ENCODE data around the gene VGLL2.

VGLL2 gene

DNA sequence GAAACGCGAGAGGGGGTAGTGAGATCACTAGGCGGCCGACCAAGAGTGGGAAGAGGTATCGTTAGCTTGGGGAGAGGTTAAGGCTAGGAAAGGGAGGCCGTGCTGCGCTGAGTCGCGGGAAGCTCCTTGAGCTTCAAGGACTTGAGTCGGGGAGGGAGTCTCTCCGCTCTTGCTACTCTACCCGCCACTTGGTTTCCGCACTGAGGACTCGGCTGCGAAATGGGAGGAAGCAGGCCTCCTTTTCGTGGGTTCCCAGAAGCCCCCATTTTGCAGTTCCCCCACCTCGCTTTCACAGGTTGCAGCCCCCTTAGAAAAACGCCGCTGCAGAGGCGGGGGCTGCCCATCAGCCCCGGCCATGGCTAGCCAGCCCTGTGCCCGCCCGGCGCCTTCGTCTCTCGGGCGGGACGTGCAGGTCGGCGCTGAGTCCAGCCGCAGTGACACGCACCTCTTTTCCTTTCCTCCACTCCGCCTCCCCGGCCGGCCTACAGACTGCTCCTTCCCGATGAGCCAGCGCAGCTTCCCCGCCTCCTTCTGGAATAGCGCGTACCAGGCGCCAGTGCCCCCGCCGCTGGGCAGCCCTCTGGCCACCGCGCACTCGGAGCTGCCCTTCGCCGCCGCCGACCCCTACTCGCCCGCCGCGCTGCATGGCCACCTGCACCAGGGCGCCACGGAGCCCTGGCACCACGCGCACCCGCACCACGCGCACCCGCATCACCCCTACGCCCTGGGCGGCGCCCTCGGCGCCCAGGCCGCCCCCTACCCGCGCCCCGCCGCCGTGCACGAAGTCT lies 4.9 kb downstream of the VGLL2 start:
- DNase-seq, result peak; percentile 7

DNA sequence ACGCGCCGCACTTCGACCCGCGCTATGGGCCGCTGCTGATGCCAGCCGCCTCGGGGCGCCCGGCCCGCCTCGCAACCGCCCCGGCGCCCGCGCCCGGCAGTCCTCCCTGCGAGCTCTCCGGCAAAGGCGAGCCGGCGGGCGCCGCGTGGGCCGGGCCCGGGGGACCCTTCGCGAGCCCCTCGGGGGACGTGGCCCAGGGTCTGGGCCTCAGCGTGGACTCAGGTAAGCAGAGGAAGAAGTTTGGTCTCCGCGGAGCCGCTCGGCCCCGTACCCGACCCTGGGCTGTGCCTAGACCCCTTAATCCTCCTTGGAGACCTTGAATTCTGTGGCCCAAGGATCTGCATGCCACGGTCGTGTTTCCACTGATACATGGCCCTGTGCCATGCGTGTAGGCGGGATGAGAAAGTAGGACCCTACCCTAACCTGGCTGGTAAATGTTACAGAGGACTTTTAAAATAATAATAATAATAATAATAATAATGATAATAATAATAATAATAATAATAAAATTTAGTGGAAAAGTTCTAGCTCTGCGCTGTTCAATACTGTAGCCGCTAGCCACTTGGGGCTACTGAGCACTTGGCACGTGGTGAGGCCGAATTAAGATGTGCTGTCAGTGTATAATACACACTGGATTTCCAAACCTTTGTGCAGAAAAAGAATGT lies 5.6 kb downstream of the VGLL2 start:
- DNase-seq, result no peak

DNA sequence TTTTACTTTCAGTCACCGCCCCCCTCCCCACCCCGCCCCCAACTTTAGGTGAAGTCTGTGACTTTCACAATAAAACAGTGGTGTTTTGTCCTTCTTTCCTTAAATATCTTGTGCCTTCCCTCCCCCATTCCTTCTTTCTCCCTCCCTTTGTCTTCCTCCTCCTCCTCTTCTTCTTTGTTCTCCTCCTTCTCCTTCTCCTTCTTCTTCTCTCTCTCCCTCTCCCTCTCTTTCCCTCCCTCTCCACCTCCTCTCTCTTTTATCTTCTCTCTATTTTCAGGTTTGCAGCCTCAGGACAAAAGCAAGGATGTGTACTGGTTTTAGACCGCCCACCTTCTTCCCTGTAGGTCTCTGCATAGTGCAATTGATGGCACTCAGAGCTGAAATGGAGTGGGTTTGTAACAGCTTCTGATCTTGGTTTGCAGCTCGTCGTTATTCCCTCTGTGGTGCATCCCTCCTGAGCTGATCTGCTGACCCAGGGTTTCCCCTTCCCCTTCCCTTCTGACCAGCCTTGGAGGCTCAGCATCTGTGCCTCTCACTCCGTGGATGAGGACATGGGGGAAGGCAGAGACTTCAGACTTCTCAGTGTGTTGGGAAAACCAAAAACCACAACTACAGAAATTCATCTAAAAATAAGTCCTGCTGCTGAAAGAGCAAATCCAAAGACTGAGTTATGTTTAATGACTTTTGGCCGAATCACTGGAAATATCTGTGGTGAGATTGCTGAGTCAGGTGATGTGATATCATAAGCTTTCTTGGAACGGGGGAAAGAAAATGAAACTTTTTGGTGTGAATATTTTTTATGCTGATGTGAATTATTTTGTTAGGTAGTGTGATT lies 6.9 kb downstream of the VGLL2 start:
- no peak for DNase-seq

GRCh38 chr6:117272891-117273290 lies 7.5 kb downstream of the VGLL2 start:
- DNase-seq, result no peak

DNA sequence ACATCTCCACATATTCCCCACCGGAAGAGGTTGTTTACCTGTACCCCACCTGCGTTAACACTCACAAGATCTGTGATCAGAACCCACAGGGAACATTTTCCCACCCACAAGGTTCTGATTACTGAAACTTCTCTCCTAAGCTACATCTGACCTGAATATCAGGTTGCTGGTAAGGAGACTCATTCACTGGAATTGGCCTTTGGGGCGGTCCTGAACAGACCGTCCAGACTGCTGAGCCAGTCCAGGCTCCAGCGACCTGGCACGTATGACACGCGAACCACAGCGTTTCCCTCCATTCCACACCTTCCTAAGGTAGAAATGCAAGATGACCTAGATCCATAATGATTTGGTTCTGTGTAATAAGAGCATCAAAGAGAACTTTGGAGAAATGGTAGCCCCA lies 9.8 kb downstream of the VGLL2 start:
- DNase-seq, result no peak

- DNase-seq, result no peak
Observed at GRCh38 chr6:117275711-117276110, 10.4 kb downstream of the VGLL2 start.

DNA sequence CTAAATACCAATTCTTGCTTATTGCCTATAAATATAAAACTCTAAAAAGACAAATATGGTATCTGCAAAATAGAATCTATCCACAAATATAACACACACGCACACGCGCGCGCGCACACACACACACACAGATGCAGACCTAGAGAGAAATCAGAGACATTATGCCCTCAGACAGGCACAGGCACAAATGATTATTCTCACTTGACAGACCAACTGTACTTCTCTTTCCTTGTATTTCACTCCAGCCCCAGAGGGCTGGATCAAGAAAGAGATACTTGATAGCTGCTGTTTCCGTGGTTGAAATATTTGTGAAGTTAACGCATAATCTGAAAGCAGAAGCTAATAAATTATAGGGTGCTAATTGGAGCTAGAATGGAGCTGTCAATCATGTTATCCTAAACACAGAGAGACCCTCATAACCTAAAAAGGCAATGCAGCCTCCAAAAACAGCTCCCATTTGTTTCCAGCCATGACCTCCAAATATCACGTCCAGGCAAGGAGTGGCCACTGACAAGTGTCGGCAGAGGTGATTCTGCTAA lies 11.5 kb downstream of the VGLL2 start:
- no peak for DNase-seq

DNA sequence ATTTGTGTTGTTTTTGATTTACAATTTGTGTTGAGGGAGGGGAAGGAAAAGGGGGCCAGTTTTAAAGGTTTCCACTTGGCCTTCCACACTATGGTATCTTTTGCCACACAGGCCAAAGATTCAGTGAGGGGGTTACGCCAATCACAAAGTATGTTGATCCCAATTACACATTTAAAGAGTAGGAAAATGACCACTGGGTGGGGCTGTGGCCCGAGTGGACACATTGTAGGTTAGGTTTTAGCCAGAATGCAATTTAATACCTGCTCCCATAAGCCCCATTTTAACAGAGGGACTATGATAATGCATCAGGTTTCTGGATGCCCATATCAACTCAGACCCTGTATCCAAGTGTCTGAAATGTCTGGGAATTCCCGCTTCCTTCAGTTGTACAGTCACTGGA lies 15.6 kb downstream of the VGLL2 start:
- DNase-seq, result no peak

GRCh38 chr6:117288083-117288715 lies 22.8 kb downstream of the VGLL2 start:
- no peak for DNase-seq

DNA sequence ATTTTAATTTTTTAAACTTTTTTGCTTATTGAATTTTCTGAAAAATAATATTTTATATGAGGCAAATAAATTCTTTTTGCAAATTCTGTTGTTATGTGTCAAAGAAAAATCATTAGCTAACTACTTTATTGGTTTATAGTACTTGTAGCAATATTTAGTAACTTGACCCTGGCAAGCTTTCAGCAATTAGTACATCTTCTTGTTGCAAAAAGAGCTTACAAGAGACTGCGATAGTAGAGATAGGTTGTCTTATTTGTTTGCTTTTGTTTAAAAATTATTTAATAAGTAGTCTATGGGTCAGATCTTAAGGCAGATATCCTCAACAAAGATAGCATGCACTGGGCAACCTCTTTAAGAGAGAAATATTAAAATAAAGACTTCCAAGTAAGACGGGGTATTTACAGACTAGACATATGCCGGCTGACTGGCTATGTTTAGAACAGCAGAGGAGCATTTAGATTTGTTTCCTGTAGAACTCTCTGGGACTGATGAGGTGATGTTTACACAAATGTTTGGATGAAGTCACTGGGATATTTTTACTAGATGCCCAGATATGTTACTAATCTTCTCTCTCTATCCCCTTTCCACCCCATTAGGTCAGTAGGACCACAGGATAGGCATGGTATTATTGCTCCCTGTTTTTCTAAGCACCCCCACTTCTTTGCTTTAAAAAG lies 25.0 kb downstream of the VGLL2 start:
- no peak for DNase-seq

GRCh38 chr6:117298941-117299340 lies 33.6 kb downstream of the VGLL2 start:
- no peak for DNase-seq

- no peak for DNase-seq
Observed at GRCh38 chr6:117303323-117303722, 38.0 kb downstream of the VGLL2 start.

- DNase-seq, result no peak
Observed at GRCh38 chr6:117304446-117304845, 39.1 kb downstream of the VGLL2 start.

DNA sequence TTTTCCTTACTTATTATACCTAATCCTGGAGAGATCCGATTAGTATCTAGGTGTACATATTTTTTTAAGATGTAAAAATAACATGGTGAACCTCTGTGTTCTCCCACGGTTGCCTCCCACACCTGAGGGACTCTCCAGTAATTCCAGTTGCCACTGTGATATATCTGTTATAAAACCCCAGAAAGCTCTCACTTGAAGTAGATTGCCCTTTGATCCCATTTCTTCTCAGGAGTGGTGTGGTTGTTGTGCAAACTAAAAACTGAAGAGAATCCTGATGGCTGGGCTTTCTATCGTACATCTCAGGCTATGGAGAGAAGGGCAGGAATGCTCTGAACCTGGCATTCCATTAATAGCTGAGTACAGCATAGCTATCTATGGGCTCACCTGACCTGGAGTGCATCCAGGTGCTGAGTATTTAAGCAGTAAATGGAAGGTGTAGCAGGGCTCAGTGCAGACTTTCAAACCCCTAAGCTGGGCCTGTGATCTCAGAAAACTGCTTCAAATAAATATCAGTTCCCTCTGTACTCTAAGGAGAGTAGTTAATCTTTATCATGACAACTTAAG lies 41.0 kb downstream of the VGLL2 start:
- no peak for DNase-seq

DNA sequence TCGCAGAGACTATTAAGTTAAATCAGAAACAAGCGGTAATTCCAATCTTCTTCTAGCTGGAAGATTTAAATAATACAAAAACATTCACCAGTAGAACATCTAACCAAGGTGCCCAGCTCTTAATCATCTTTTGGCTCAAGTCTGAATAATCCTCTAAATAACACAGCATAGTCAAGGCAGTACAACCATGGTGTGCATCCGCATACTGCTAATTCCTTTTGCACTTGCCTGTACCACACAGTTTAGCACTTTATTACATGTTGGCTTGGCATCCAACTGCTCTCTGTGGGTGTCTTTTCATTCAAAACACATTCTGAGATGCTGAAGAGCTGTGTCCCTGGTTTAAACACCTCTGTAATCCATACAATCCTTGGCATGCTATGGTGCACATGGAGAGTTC lies 42.3 kb downstream of the VGLL2 start:
- no peak for DNase-seq

- no peak for DNase-seq
Observed at GRCh38 chr6:117309069-117309468, 43.7 kb downstream of the VGLL2 start.

GRCh38 chr6:117309611-117310010 lies 44.3 kb downstream of the VGLL2 start:
- no peak for DNase-seq

DNA sequence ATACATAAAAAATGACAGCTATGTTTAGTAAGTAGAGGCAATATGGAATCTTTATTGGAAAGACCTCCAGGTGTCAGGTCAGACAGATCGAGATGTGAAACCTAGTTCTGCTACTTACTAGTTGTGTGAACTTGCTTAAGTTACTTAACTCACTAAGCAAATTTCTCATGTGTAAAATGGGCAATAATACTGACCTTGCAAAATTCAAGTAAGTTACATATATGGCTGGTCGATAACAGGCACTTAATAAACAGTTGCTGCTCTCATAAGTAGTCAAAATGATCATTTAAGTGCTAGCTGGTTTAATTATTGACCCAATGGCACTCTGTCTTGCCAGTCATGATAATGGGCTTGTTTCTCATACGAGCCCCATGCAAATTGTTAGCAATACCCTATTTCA lies 46.0 kb downstream of the VGLL2 start:
- no peak for DNase-seq

DNA sequence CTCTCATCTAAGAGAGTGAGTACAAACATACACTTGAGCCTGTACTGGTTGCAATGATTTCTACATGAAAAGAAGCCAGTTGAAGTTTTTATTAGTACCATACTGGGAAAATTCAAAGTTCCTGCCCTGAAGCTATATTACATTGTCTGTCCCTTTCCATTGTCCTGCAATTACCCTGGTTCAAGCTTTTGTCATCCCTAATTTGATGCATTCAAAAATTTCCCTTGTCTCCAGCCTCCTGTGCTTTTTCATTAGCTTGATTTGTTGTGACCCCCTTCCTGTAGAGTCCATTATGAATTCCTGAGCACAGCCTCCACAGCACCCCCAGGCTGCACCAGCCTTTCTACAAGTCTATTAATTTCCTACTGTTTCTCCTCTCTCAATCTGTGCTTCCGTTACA lies 46.4 kb downstream of the VGLL2 start:
- DNase-seq, result no peak

- DNase-seq, result no peak
Observed at GRCh38 chr6:117317261-117317660, 51.9 kb downstream of the VGLL2 start.

All from activated CD4-positive, alpha-beta T cell treated with anti-CD3 and anti-CD28 coated beads, Interleukin-10, Interleukin-2, amounts not matched to agents 100 ng/mL and 50 ng/mL, durations not matched to agents 16 hours and 8 hours (primary cell).